ENCODE data around the gene PLEKHM3.

- TF ChIP-seq GATA2 (IDR thresholded peaks at IDR 0.05; ENCODE audit: low read depth, low read length) (no peak), GATA3 (IDR thresholded peaks at IDR 0.05; ENCODE audit: low read depth, low read length) (no peak)
Measured at GRCh38 chr2:207936380-207936779, 88.9 kb downstream of the PLEKHM3 start.
